ENCODE results near the gene OR10A3.

The OR10A3 gene

DNA sequence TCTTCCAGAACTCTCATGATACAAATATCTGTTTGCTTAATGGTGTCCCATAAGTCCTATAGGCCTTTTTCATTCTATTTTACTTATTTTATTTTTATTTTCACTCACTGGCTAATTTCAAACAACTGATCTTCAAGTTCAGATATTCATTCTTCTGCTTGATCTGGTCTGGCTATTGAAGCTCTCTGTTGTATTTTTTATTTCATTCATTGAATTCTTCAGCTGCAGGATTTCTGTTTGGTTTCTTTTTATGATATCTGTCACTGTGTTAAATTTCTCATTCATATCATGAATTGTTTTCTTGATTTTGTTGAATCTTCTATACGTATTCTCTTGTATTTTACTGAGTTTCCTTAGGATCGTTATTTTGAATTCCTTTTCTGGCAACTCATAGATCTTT lies 2.6 kb upstream of the OR10A3 start:
- in situ Hi-C loops (cut with MboI; ENCODE audit: low sequenced_read_pairs), result no loop called here

DNA sequence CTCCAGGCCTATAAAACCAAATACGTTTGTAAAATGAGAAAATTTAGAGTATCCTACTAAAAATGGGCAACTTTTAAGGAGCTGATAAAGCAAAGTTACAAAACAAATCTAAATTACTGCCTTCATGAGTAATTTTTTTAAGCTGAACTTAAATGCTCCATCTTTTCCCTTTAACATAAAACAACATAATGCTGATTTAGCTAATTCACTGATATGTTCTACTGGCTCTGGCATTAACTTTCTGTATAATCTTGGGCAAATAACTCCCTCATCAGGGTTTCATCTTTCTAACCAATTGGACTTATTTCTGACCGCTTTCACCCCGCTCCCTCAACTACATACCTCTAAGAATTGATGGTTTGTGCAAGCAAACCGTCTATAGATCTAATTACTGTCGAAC lies 362 bp downstream of the OR10A3 start:
- in situ Hi-C loops (cut with MboI; ENCODE audit: low sequenced_read_pairs), result no loop called here

DNA sequence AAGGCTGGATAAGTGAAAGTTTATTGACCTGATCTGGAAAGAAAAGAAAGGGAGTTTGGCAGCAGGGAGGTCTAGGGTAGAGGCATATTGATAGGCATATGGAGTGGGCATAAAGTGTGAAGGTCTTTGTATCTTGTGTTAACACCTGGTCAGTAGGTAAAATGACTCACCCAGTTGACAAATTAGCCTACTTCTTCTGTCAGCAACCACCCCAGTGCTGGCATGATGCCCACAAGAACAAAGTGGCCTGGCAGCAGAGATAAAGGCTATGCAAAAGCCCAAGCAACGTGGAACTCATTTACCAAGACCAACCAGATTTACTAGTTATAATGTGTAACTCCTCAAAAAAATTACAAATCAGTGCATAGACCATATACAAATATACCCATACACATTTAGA lies 4.9 kb downstream of the OR10A3 start:
- in situ Hi-C loops (cut with MboI; ENCODE audit: low sequenced_read_pairs), result no loop called here

DNA sequence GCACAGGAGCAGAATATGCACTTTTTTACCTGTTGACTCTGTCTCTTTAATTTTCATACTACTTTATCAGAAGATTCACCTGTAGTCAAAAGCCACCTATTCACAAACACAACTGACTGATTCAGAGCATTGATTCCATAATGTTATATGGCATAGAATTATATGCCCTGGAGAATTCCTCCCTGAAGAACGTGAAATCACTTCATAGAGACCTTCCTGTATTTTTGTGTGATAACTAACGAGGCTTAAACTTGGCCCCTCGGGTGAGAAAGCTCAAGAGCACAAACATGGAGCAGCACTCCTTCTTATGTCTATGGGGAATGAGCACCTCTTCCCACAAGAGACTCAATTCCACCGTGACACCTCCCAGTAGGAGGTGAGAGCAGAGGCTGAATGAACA lies 10.3 kb downstream of the OR10A3 start, which contains the start of gene OR10A6:
TSS of gene OR10A6 (minus strand) at position 101 of the 400 bp plus-strand sequence. CDS start 2,606 bp downstream, outside the sequence.
- in situ Hi-C loops (cut with MboI; ENCODE audit: low sequenced_read_pairs), result no loop called here

DNA sequence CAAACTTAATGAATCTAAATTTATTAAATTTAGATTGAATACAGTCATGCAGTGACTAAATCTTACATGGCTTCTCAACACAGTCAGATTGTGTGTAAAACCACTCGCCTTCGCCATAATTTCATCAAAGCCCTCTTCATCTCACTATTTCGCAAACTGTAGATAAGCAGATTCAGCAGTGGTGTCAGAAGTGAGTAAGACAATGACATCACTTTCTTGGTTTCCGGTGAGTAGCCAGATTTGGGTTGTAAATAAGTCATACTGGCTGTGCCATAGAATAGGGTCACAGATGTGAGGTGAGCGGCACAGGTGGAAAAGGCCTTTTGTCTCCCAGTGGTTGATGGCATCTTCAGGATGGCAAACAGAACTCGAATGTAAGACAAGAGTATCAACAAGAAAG lies 13.9 kb downstream of the OR10A3 start:
- in situ Hi-C loops (cut with MboI; ENCODE audit: low sequenced_read_pairs), result no loop called here

DNA sequence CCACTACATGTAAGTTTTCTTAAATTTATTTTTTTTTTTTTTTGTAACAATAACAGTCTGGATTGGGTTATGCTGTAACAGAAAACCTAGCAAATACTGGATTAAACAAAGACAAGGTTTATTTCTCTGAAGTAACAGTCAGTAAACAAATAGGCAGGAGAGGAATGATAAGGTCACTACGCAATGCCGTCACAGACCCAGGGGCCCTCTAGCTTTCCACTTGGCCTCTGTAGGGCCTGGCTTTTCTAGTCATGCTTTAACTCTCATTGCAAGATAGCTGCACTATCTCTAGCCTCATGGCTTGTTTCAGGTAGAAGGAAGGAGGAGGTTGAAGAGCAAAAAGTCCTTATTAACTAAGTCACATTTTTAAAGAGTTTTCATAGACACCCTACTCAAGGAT lies 17.0 kb downstream of the OR10A3 start:
- in situ Hi-C loops (cut with MboI; ENCODE audit: low sequenced_read_pairs), result no loop called here

DNA sequence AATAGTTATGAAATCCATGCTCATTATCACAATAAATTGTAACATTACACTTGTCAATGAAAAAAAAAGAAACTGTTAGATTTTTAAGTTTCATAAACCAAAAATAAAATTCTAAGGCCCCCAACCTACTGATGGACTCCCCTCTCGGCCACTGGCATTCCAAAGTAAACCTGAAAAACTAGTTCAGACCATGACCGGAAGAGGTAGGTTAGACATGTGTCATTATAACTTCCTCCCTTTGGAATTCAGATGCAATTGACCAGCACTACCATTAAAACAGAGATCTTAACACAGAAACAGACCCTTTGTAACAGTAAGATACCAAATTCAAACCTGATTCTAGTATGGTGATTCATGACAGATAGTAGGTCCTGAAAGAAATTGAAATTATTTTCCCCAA lies 23.4 kb downstream of the OR10A3 start:
- in situ Hi-C loops (cut with MboI; ENCODE audit: low sequenced_read_pairs), result no loop called here

DNA sequence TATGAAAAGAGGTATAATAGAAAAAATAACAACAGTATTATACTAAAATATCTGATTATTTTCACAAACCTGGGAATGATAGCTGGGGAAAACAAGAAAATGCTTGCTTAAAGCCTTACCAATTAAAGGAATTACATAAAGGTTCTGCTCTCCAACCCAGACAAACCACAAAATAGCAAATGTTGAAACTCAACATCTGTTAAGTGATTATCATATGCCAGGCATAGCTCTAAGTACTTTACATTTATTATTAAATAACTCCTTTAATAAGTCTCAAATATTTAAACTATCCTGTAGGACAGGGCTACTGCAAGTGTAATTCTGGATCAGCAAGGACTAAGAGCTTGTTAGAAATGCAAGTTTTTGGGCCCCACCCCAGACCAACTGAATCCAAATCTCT lies 30.5 kb downstream of the OR10A3 start:
- in situ Hi-C loops (cut with MboI; ENCODE audit: low sequenced_read_pairs), result no loop called here

DNA sequence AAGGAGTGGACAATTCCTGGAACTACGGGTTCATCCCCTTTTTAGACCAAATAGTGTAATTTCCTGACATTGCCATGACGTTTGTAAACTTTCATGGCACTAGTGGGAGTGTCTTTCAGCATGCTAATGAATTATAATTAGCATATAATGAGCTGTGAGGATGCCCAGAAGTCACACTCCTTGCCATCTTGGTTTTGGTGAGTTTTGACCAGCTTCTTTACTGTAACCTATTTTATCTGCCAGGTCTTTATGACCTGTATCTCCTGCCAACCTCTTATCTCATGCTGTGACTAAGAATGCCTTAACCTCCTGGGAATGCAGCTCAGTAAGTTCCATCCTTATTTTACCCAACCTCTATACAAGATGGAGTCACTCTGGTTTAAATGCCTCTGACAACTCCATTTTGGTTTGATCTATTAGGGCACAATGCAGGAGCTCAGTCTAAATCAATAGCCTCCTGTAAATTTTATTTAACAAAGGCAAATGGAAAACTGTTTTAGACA lies 31.2 kb downstream of the OR10A3 start:
- in situ Hi-C loops (cut with MboI; ENCODE audit: low sequenced_read_pairs), result no loop called here

DNA sequence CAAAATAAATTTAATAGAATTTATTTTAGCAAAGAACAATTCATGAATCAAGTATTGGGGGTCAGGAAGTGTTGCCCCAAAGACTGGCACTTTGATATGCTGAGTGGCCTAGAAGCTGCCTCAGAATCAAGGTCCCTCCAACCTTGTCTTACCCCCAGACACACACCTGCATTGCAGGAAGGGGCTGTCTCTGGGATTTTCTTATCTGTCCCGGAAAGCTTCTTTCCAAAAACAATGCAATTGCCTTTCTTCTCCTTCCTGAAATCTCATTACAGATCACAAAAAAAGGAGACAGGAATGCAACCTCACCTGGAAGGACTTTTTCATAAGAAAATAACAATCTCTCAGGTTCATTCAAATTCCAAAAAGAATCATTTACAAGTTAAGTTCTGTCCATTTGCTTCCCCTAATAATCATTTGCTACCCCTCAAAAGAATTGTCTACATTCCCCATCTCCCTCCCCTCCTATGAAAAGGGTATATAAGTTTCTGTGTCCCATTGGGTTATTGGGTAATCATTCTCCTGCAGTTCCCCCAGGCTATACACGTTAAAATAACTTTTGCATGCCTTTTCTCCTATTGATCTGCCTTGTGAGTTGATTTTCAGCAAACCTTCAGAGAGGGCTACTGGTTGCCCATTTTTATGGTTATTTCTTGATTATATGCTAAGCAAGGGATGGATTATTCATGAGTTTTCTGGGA lies 31.8 kb downstream of the OR10A3 start:
- in situ Hi-C loops (cut with MboI; ENCODE audit: low sequenced_read_pairs), result no loop called here

DNA sequence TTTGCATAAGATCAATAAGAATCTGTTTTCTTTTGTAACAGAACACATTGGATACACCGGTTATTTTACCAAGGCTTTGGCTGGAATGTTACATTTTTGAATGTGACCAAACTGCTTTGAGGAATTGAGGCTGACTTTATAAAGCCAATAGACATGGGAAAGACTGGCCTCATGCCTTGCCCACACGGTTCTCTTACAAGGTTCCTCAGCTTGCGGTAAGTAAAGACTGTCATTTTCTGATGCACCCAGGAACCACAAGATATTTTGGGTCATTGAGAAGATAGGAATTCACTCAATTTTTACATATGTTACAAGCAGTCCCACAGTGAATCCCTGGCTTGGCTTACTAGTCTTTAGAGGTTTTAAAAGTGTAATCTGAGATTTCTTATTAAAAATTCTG lies 34.4 kb downstream of the OR10A3 start:
- in situ Hi-C loops (cut with MboI; ENCODE audit: low sequenced_read_pairs), result no loop called here

DNA sequence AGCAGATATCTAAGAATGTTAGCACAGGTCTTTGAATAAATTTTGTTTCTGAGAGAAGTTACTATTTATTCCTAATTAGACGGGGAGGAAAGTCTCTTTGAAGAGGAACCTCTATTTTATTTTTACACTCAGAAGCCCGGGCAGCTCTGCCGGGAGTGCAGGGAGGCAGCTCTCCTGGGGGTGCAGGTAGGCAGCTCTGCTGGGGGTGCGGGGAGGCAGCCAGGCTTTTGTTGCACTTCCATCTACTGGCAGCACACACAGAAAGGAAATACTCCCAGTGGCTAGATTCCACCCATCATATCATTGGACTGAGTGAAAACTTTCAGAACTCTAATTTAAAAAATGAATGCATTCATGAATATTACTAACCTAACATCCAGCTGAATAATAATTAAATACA lies 35.0 kb downstream of the OR10A3 start:
- in situ Hi-C loops (cut with MboI; ENCODE audit: low sequenced_read_pairs), result no loop called here

DNA sequence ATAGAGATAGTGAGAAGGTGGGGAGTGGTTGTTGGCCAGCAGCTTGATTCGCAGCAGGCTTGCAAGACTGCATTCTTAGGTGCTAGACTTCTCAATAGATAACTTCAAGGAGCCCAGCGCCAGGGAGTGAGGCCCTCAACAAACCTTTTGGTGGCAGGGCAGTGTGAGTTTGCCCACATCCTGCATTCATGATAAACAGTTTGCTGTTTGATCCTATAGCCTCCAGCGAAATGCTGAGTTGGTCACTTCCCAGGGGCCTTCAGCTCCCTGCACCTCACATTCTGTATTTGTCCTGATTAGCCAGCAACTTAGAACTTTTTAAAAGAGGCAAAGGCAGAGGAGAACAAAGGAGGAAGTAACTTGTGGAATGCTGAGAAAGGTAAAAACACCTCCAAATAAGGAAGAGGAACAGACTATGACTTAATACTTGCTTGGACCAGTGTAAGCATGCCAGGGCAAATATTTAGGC lies 35.5 kb downstream of the OR10A3 start:
- in situ Hi-C loops (cut with MboI; ENCODE audit: low sequenced_read_pairs), result no loop called here

DNA sequence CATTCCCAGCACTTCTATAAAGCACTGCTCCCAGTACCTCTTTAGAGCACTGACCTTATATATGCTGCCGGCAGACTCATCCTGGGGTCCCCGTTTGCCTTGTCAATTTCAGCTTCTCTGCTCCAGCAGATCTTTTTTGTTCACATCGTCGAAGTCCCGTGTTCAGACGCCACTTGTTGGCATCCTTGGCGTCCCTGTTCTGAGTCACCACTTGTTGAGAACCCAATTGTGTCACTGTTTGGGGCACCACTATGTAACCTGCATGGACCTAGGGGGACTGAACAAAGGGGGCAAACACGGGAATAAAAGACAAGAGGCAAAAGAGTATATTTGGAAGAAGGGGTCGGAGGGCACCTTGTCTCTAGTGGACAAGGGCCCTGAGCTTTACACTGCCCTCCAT lies 36.0 kb downstream of the OR10A3 start:
- in situ Hi-C loops (cut with MboI; ENCODE audit: low sequenced_read_pairs), result no loop called here

DNA sequence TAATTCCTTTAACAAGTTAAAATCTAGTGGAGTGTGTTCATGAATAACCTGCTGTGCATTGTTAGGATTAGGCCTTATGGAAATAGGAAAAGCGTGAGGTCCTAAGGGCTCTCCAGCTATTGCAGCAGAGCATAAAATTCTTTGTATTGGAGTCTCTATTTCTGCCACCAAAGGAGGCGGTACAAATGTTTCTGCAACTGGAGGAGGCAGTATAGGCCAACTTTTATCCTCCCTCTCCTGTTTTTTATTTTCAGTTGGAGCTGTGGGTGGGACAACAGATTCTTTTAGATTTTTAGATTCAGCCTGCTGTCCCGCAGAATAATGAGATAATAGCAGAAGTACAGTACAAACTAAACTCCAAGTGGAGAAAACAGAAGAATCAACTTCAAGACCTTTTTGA lies 36.6 kb downstream of the OR10A3 start:
- in situ Hi-C loops (cut with MboI; ENCODE audit: low sequenced_read_pairs), result no loop called here

DNA sequence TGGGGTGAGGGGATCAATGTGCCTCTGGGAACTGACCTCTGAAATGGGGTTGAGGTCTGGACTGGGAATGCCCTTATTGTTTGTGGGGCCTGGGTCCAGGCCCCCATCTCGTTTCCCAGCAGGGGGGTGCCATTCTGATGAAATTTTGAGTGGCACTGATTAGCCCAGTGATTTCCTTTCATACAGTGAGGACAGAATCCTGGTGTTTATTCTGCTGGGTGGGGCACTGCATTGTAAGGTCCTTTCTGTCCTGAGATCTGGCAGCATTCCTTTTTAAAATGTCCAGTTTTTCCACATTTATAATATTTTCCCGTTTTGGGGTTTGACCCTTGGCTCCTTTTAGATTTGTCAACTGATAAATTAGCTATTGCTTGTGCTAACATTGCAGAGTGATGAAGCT lies 37.6 kb downstream of the OR10A3 start:
- in situ Hi-C loops (cut with MboI; ENCODE audit: low sequenced_read_pairs), result no loop called here

DNA sequence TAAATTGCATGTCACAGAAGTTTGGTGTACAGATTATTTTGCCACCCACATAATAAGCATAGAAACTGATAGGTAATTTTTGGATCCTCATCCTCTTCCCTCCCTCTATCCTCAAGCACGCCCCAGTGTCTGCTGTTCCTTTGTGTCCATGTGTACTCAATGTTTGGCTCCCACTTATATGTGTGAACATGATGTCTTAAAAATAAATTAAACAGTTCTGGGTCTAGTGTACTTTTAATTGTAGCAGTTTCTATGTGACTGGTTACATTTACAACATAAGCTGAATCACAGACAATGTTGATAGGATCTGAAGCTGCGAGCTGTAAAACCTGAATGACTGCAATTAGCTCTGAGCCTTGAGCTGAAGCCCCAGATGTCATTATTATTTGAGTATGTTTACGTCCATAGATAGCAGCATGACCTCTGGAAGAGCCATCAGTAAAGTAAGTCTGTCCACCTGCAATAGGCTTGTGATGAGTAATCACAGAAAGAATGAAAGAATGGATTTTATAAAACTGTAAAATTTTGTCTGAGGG lies 40.1 kb downstream of the OR10A3 start:
- in situ Hi-C loops (cut with MboI; ENCODE audit: low sequenced_read_pairs), result no loop called here

DNA sequence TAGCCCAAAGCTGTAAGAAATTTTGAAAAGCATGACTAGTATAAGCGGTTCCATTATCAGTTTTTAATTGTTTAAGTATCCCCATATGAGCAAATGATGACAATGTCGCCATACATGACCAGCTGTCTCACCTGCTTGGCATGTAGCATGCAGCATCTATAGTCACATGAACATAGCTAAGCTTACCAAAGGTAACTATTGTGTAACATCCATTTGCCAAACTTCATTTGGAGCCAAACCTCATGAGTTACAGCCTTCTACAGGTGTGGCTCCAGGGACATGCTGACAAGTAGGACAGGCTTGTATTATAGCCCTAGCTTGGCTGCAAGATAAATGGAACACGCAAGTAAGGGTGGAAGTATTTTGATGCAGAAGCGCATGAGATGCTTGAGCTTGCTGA lies 40.8 kb downstream of the OR10A3 start:
- in situ Hi-C loops (cut with MboI; ENCODE audit: low sequenced_read_pairs), result no loop called here

DNA sequence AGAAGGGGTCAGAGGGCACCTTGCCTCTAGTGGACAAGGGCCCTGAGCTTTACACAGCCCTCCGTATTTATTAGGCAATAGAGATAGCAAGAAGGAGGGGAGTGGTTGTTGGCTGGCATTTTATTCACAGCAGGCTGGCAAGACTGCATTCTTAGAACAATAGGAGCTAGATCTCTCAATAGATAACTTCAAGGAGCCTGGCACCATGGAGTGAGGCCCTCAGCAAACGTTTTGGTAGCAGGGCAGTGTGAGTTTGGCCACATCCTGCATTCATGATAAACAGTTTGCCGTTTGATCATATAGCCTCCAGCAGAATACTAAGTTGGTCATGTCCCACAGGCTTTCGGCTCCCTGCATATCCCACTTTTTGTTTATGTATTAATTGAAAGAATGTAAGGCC lies 42.1 kb downstream of the OR10A3 start:
- in situ Hi-C loops (cut with MboI; ENCODE audit: low sequenced_read_pairs), result no loop called here

DNA sequence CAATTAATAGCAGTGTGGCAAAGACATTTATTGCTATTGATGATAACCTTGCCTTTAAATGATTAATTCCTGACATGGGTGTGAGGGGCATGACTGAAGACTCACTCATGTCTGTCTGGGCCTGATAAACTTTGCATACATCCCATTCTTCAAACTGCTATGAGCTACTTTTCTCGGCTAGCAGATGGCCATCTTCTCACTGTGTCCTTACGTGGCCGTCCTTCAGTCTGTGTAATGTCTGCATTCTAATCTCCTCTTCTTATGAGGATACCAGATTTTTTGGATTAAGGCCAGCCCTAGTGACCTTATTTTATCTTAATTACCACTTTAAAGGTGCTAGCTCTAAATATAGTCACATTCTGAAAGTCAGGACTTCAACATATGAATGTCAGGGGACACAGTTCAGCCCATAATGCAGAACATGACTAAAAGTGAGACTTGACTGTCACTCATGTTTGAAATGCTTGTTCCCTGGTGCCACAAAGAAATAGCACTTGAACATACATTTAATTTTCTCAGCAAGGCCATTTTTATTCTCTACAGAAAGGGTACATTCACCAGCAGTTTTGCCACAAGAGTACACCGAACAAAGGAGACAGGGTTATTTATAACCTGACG lies 42.7 kb downstream of the OR10A3 start:
- in situ Hi-C loops (cut with MboI; ENCODE audit: low sequenced_read_pairs), result no loop called here

DNA sequence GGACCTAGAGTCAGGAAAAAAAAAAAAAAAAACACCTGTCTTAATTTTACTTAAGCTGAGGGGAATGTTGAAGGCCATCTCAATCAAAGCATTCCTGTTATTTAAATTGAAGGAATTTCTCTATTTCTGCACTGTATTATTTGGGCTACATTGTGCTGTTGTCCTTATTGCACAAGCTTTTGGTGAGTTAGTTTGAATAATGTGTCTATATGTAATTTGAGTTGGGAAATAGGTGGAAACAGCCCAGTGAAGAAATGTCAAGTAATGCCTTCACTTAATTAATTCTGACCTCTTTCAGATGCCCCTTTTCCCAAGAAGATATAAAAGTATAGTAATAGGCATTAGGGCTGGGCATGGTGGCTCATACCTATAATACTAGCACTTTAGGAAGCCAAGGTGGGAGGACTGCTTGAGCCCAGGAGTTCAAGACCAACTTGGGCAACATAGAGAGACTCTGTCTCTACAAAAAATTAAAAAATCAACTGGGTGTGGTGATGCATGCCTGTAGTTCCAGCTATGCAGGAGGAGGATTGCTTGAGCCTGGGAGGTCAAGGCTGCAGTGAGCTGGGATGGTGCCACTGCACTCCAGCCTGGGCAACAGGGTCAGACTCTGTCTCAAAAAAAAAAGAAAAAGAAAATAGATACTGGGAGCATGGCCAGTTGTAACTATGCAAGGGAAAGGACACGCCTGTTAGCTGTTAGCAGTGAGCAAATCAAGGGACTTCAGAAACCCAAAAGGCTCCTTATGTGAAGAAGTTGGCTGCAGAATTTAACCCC lies 45.3 kb downstream of the OR10A3 start:
- in situ Hi-C loops (cut with MboI; ENCODE audit: low sequenced_read_pairs), result no loop called here

DNA sequence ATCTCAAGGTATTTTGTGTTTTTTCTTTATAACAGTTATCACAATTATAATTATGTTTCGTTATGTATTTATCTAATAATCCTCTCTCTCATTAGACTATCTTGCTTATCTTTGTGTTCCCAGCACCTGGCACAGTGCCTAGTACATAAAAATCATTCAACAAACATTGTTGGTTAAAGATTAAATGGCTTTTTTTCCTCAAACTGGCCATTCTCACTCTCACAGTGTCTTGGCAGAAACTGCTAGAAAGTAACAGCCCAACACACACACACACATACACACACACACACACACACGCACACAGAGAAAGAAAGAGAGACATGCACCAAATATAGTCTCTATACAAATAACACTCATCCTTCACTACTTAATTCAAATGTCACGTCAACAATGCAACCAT lies 47.3 kb downstream of the OR10A3 start:
- in situ Hi-C loops (cut with MboI; ENCODE audit: low sequenced_read_pairs), result no loop called here
